WTC11 (cell line): ENCODE results near the gene SAP30BP. TPM values are rescaled to one million over a fixed set of nuclear protein-coding genes. Genes with fewer than 3 reads are reported as not detected.

Experiments
- ATAC-seq: fragments of 200-7000 bp; cut with Tn5 transposase; 2 replicates; pipeline ENCODE4 v1.10.0; 2021; ENCODE audit warnings: mild to moderate bottlenecking, moderate library complexity
- CTCF ChIA-PET: fragments of 300-600 bp; sonication (Branson Sonifier 250); formaldehyde crosslinking; loops from one replicate; lab custom pipeline; 2021; ENCODE audit warnings: antibody characterized with exemption; lab: Charles Lee
- POLR2A ChIA-PET: fragments of 350-600 bp; sonication (Branson Sonifier 250); formaldehyde crosslinking; loops from one replicate; lab custom pipeline; 2021; ENCODE audit warnings: antibody characterized with exemption; lab: Charles Lee
- DNase-seq: peaks from one replicate; pipeline ENCODE4 v3.0.0; 2021; ENCODE audit warnings: low spot score
- H3K27ac Mint-ChIP-seq: 2 replicates; pipeline ENCODE4 v1.8.0; 2021; ENCODE audit warnings: mixed read lengths
- H3K27me3 Mint-ChIP-seq: 2 replicates; pipeline ENCODE4 v1.8.0; 2021; ENCODE audit warnings: low read depth, mild to moderate bottlenecking, moderate library complexity, mixed read lengths
- H3K36me3 Mint-ChIP-seq: 2 replicates; pipeline ENCODE4 v1.8.0; 2021; ENCODE audit warnings: mixed read lengths
- H3K4me1 Mint-ChIP-seq: 2 replicates; pipeline ENCODE4 v1.8.0; 2022; ENCODE audit warnings: mixed read lengths
- H3K4me3 Mint-ChIP-seq: 2 replicates; pipeline ENCODE4 v1.8.0; 2021; ENCODE audit warnings: mild to moderate bottlenecking, moderate library complexity, mixed read lengths
- H3K9me3 Mint-ChIP-seq: 2 replicates; pipeline ENCODE4 v1.8.0; 2021; ENCODE audit warnings: mixed read lengths
- CREM ChIP-seq: sonication (generic); formaldehyde crosslinking; IDR thresholded peaks from 2 replicates; pipeline ENCODE4 v1.8.1; 2022; ENCODE audit warnings: mild to moderate bottlenecking, missing genetic modification reagents, moderate library complexity
- EMX1 ChIP-seq: fragments of 250-450 bp; sonication (Bioruptor Pico); IDR thresholded peaks from 2 replicates; pipeline ENCODE4 v1.8.0; 2021; ENCODE audit warnings: mild to moderate bottlenecking
- FOXK1 ChIP-seq: sonication (generic); formaldehyde crosslinking; IDR thresholded peaks from 2 replicates; pipeline ENCODE4 v1.8.0; 2022; ENCODE audit warnings: mild to moderate bottlenecking, moderate library complexity, missing genetic modification reagents
- FOXP1 ChIP-seq: sonication (generic); formaldehyde crosslinking; IDR thresholded peaks from 2 replicates; pipeline ENCODE4 v1.8.0; 2022; ENCODE audit warnings: missing genetic modification reagents, mild to moderate bottlenecking, moderate library complexity, borderline replicate concordance
- GTF2I ChIP-seq: fragments of 250-450 bp; sonication (Bioruptor Pico); conservative IDR thresholded peaks from 2 replicates; pipeline ENCODE4 v1.4.0; 2021; ENCODE audit warnings: mild to moderate bottlenecking
- KAT7 ChIP-seq: sonication (generic); formaldehyde crosslinking; IDR thresholded peaks from 2 replicates; pipeline ENCODE4 v1.8.1; 2023; ENCODE audit warnings: missing genetic modification reagents, mild to moderate bottlenecking, borderline replicate concordance
- MXD4 ChIP-seq: fragments of 250-450 bp; sonication (Bioruptor Pico); IDR thresholded peaks from 2 replicates; pipeline ENCODE4 v1.8.0; 2021; ENCODE audit warnings: mild to moderate bottlenecking, moderate library complexity, borderline replicate concordance
- MYBL2 ChIP-seq: sonication (generic); formaldehyde crosslinking; IDR thresholded peaks from 2 replicates; pipeline ENCODE4 v1.8.1; 2023; ENCODE audit warnings: mild to moderate bottlenecking, moderate library complexity, missing genetic modification reagents
- NR2C2 ChIP-seq: sonication (generic); formaldehyde crosslinking; IDR thresholded peaks from 2 replicates; pipeline ENCODE4 v1.8.0; 2022; ENCODE audit warnings: mild to moderate bottlenecking, missing genetic modification reagents
- SMAD4 ChIP-seq: sonication (generic); formaldehyde crosslinking; IDR thresholded peaks from 2 replicates; pipeline ENCODE4 v1.8.0; 2022; ENCODE audit warnings: mild to moderate bottlenecking, missing genetic modification reagents
- TCF7 ChIP-seq: sonication (generic); formaldehyde crosslinking; IDR thresholded peaks from 2 replicates; pipeline ENCODE4 v1.8.0; 2022; ENCODE audit warnings: mild to moderate bottlenecking, low read depth, missing genetic modification reagents, moderate library complexity
- TEAD4 ChIP-seq: sonication (generic); formaldehyde crosslinking; IDR thresholded peaks from 2 replicates; pipeline ENCODE4 v1.8.0; 2022; ENCODE audit warnings: mild to moderate bottlenecking, missing genetic modification reagents
- ZNF317 ChIP-seq: sonication (generic); formaldehyde crosslinking; IDR thresholded peaks from 2 replicates; pipeline ENCODE4 v1.8.1; 2023; ENCODE audit warnings: low read depth, mild to moderate bottlenecking, moderate library complexity, missing genetic modification reagents, borderline replicate concordance
- ZNF423 ChIP-seq: fragments of 250-450 bp; sonication (Bioruptor Pico); IDR thresholded peaks from 2 replicates; pipeline ENCODE4 v2.1.2; 2022; ENCODE audit warnings: mild to moderate bottlenecking, moderate library complexity
- total RNA-seq: library from RNA; stranded (reverse); gene quantifications from 3 replicates; pipeline ENCODE4 v1.2.3, GENCODE V29; 2021
- TF ChIP-seq, protein P1 (sequence below): sonication (generic); formaldehyde crosslinking; IDR thresholded peaks from 2 replicates; pipeline ENCODE4 v1.8.1; 2022; ENCODE audit warnings: mild to moderate bottlenecking, missing genetic modification reagents, moderate library complexity, borderline replicate concordance
- TF ChIP-seq, protein P2 (sequence below): fragments of 250-450 bp; sonication (Bioruptor Pico); IDR thresholded peaks from 2 replicates; pipeline ENCODE4 v1.9.0; 2021; ENCODE audit warnings: mild to moderate bottlenecking, borderline replicate concordance
- TF ChIP-seq, protein P3 (sequence below): sonication (generic); formaldehyde crosslinking; IDR thresholded peaks from 2 replicates; pipeline ENCODE4 v1.8.0; 2022; ENCODE audit warnings: missing genetic modification reagents
- TF ChIP-seq, protein P4 (sequence below): sonication (generic); formaldehyde crosslinking; conservative IDR thresholded peaks from 2 replicates; pipeline ENCODE4 v1.8.1; 2023; ENCODE audit warnings: mild to moderate bottlenecking, low read depth, missing genetic modification reagents, moderate library complexity

SAP30BP gene
- total RNA-seq, 1 experiment from 2014 or later, result 86.8 TPM

DNA sequence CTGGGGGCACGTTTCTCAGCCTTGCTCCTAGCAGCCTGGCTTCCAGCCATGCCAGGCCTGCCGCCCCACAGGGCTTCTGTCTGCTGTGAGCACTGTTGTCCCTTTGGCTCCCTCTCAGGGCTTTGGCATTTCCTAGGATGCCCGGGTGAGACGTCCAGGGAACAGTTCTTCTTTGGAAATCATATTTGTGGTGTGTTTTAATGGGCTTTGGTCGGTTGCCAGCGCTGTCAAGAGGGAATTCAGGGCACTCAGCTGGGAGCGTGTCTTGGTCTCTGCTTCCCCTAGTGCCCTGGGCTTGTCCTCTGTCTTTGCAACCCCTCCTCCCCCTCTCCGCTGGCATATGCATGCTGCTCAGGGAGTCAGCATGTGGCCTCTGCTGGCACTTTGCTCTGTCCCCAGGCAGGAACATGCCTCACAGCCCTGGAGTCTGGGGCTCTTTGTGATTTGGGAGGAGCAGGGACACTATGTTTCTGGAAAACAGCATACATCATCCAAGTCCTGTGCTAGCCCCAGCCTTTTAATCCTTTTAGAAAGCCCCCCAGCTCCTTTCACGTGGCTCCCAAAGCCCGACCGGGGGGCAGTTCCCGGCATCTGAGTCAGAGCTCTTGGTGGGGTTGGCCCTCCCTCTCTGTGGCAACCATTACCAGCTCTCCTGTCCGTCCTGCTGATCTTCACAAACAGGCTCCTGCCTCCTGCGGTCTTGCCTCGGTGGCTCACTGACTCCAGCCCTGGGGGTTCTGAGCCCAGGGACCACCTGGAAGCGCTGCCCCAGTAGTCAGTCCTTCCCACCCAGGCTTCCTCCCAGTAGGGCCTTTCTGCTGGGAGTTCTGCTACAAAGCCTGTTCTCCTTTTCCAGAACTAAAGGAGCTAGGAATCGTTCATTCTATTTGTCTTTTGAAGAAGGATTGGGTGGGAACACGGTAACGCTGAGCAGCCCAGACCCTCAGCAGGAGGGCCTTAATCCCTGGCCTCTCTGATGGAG is 26.7 kb downstream of the SAP30BP start:
- peak; percentile 81 for ATAC-seq
- Mint-ChIP-seq H3K4me1 (peaks cover 16% of the 10 kb centered on the region), H3K4me3 (no peak overlapping the region), H3K27me3 (no peaks in the 10 kb centered on the region), H3K9me3 (no peaks in the 10 kb centered on the region), H3K27ac (peak overlapping the region; percentile 53), H3K36me3 (peaks cover 16% of the 10 kb centered on the region; the same call in 1 of the 2 replicates)
- CTCF ChIA-PET, result interaction anchor here (0.9 to 4.4 kb wide), 9 partner anchors 27 to 92 kb away, joined by 3 to 28 read pairs (median 9); partner anchors contain the start of genes GALK1, ITGB4 and SMIM5
- DNase-seq, result peak; percentile 24
- peak; percentile 66 for TF ChIP-seq ZNF423 (CRISPR knock-in tag)
- TF ChIP-seq, protein P1, sequence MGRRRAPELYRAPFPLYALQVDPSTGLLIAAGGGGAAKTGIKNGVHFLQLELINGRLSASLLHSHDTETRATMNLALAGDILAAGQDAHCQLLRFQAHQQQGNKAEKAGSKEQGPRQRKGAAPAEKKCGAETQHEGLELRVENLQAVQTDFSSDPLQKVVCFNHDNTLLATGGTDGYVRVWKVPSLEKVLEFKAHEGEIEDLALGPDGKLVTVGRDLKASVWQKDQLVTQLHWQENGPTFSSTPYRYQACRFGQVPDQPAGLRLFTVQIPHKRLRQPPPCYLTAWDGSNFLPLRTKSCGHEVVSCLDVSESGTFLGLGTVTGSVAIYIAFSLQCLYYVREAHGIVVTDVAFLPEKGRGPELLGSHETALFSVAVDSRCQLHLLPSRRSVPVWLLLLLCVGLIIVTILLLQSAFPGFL (CRISPR knock-in tag), result no peak
- POLR2A ChIA-PET, result no interaction called here

DNA sequence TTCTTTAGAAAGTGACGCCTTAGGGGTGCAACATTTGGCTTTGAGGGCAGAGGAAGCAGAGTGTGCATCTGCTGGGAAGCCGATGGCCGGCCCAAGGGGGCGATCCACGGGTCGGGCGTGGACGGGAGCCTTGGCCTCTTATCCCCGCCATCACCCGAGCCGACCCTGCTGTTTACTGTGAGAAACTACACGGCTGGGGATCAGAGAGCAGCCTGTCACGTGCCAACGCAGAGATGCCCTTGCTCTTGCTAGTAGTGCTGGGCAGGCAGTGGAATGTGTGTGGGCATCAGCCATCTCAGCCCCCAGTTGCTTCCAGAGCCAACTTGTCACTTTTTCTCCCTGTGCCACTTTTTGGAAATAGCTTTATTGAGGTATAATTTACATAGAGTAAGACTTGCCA is 27.4 kb downstream of the SAP30BP start:
- ATAC-seq (no peak; the same call in 1 of the 2 replicates), DNase-seq (no peak)
- no peak for TF ChIP-seq TCF7
- TF ChIP-seq, protein P2, sequence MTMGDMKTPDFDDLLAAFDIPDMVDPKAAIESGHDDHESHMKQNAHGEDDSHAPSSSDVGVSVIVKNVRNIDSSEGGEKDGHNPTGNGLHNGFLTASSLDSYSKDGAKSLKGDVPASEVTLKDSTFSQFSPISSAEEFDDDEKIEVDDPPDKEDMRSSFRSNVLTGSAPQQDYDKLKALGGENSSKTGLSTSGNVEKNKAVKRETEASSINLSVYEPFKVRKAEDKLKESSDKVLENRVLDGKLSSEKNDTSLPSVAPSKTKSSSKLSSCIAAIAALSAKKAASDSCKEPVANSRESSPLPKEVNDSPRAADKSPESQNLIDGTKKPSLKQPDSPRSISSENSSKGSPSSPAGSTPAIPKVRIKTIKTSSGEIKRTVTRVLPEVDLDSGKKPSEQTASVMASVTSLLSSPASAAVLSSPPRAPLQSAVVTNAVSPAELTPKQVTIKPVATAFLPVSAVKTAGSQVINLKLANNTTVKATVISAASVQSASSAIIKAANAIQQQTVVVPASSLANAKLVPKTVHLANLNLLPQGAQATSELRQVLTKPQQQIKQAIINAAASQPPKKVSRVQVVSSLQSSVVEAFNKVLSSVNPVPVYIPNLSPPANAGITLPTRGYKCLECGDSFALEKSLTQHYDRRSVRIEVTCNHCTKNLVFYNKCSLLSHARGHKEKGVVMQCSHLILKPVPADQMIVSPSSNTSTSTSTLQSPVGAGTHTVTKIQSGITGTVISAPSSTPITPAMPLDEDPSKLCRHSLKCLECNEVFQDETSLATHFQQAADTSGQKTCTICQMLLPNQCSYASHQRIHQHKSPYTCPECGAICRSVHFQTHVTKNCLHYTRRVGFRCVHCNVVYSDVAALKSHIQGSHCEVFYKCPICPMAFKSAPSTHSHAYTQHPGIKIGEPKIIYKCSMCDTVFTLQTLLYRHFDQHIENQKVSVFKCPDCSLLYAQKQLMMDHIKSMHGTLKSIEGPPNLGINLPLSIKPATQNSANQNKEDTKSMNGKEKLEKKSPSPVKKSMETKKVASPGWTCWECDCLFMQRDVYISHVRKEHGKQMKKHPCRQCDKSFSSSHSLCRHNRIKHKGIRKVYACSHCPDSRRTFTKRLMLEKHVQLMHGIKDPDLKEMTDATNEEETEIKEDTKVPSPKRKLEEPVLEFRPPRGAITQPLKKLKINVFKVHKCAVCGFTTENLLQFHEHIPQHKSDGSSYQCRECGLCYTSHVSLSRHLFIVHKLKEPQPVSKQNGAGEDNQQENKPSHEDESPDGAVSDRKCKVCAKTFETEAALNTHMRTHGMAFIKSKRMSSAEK (CRISPR knock-in tag), result no peak
- no peak for TF ChIP-seq EMX1 (CRISPR knock-in tag)
- TF ChIP-seq ZNF317, result no peak
- H3K27ac Mint-ChIP-seq, result no peak overlapping the region
- H3K27me3 Mint-ChIP-seq, result no peaks in the 10 kb centered on the region
- H3K4me1 Mint-ChIP-seq, result peaks cover 16% of the 10 kb centered on the region
- CTCF ChIA-PET, result interaction anchor here (1.6 to 2.8 kb wide), 3 partner anchors 26 to 60 kb away, joined by 7 to 13 read pairs (median 13); partner anchors contain the start of gene ITGB4
- POLR2A ChIA-PET, result no interaction called here
- no peaks in the 10 kb centered on the region for H3K9me3 Mint-ChIP-seq
- H3K36me3 Mint-ChIP-seq, result peaks cover 17% of the 10 kb centered on the region
- H3K4me3 Mint-ChIP-seq, result no peak overlapping the region

DNA sequence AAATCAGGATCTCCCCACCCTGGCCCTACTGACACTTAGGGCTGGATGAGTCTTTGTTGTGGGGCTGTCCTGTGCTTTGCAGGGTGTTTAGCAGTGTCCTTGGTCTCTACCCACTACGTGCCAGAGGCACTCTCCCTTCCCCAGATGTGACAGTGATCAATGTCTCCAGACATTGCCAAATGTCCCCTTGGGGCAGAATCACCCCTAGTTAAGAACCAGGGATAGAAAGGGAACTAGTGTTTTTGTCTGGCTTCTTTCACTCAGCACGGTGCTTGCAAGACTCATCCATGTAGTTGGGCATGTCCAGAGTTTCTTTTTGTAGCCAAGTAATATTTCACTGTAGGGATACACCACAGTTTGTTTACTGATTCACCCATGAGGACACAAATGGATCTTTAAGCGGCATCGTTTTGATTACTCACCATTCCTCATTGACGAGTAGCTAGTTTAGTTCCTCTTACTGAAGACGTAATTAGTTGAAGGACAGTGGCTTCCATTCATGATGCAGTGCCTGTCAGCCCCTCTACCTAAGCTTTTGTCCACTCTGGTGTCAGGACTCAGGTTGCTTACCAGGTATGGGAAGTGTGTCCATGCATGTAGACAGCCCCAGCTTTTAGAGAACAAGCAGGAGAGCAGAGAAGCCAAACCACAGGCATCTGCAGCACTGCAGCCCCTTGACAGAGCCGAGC is 28.1 kb downstream of the SAP30BP start:
- ChIA-PET CTCF (interaction anchor here (0.7 to 1.6 kb wide), 3 partner anchors 53 to 141 kb away, joined by 3 to 7 read pairs (median 3); no protein-coding TSS in a partner anchor), POLR2A (no interaction called here)
- DNase-seq, result no peak
- ATAC-seq, result no peak
- no peak overlapping the region for H3K4me3 Mint-ChIP-seq
- no peaks in the 10 kb centered on the region for H3K27me3 Mint-ChIP-seq
- peaks cover 16% of the 10 kb centered on the region for H3K4me1 Mint-ChIP-seq
- H3K9me3 Mint-ChIP-seq, result no peaks in the 10 kb centered on the region
- H3K36me3 Mint-ChIP-seq, result peaks cover 23% of the 10 kb centered on the region
- peak overlapping the region; percentile 7 for H3K27ac Mint-ChIP-seq
- no peak for TF ChIP-seq SMAD4 (CRISPR knock-in tag)
- no peak for TF ChIP-seq MYBL2
- TF ChIP-seq CREM (CRISPR knock-in tag), result no peak
- TF ChIP-seq NR2C2 (CRISPR knock-in tag), result no peak
- no peak for TF ChIP-seq TEAD4 (CRISPR knock-in tag)
- no peak for TF ChIP-seq KAT7
- TF ChIP-seq MXD4 (CRISPR knock-in tag), result no peak
- TF ChIP-seq, protein P3, sequence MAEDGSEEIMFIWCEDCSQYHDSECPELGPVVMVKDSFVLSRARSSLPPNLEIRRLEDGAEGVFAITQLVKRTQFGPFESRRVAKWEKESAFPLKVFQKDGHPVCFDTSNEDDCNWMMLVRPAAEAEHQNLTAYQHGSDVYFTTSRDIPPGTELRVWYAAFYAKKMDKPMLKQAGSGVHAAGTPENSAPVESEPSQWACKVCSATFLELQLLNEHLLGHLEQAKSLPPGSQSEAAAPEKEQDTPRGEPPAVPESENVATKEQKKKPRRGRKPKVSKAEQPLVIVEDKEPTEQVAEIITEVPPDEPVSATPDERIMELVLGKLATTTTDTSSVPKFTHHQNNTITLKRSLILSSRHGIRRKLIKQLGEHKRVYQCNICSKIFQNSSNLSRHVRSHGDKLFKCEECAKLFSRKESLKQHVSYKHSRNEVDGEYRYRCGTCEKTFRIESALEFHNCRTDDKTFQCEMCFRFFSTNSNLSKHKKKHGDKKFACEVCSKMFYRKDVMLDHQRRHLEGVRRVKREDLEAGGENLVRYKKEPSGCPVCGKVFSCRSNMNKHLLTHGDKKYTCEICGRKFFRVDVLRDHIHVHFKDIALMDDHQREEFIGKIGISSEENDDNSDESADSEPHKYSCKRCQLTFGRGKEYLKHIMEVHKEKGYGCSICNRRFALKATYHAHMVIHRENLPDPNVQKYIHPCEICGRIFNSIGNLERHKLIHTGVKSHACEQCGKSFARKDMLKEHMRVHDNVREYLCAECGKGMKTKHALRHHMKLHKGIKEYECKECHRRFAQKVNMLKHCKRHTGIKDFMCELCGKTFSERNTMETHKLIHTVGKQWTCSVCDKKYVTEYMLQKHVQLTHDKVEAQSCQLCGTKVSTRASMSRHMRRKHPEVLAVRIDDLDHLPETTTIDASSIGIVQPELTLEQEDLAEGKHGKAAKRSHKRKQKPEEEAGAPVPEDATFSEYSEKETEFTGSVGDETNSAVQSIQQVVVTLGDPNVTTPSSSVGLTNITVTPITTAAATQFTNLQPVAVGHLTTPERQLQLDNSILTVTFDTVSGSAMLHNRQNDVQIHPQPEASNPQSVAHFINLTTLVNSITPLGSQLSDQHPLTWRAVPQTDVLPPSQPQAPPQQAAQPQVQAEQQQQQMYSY (CRISPR knock-in tag), result no peak
- no peak for TF ChIP-seq FOXP1 (CRISPR knock-in tag)
- TF ChIP-seq, protein P4, sequence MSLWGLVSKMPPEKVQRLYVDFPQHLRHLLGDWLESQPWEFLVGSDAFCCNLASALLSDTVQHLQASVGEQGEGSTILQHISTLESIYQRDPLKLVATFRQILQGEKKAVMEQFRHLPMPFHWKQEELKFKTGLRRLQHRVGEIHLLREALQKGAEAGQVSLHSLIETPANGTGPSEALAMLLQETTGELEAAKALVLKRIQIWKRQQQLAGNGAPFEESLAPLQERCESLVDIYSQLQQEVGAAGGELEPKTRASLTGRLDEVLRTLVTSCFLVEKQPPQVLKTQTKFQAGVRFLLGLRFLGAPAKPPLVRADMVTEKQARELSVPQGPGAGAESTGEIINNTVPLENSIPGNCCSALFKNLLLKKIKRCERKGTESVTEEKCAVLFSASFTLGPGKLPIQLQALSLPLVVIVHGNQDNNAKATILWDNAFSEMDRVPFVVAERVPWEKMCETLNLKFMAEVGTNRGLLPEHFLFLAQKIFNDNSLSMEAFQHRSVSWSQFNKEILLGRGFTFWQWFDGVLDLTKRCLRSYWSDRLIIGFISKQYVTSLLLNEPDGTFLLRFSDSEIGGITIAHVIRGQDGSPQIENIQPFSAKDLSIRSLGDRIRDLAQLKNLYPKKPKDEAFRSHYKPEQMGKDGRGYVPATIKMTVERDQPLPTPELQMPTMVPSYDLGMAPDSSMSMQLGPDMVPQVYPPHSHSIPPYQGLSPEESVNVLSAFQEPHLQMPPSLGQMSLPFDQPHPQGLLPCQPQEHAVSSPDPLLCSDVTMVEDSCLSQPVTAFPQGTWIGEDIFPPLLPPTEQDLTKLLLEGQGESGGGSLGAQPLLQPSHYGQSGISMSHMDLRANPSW, result no peak
- TF ChIP-seq FOXK1 (CRISPR knock-in tag), result no peak
- TF ChIP-seq GTF2I (CRISPR knock-in tag), result no peak
